ENCODE measurements around the gene ABCG5.
A peak's percentile ranks its signal among the peaks of the same experiment; 100 is the strongest.

The ABCG5 gene

GRCh38 chr2:43774617-43775016 lies 64.0 kb downstream of the ABCG5 start:
- Histone ChIP-seq H3K36me3 (ENCODE audit: insufficient read depth, low read length) (no peaks in the 10 kb centered on the region), H3K79me2 (ENCODE audit: insufficient read depth, low read length) (no peaks in the 10 kb centered on the region), H3F3A (ENCODE audit: insufficient read depth, low read length) (no peaks in the 10 kb centered on the region), H3K9me3 (ENCODE audit: low read length) (no peaks in the 10 kb centered on the region), H3K9me2 (ENCODE audit: low read depth, low read length) (no peaks in the 10 kb centered on the region), H3K4me1 (ENCODE audit: insufficient read depth, low read length, severe bottlenecking) (peaks cover 7% of the 10 kb centered on the region), H3K27me3 (ENCODE audit: insufficient read depth, low read length) (no peaks in the 10 kb centered on the region), H3K4me2 (ENCODE audit: low read length) (peak overlapping the region; percentile 89), H3K4me3 (ENCODE audit: low read depth, low read length, poor library complexity, severe bottlenecking) (peak overlapping the region; percentile 96), H4K20me1 (ENCODE audit: insufficient read depth, low read length) (no peaks in the 10 kb centered on the region), H3K9ac (ENCODE audit: low read length) (peak overlapping the region; percentile 68), H2AFZ (ENCODE audit: low read length) (peak overlapping the region; percentile 90), H3K27ac (ENCODE audit: low read depth, low read length, poor library complexity, severe bottlenecking) (no peak overlapping the region)
- TF ChIP-seq CTCF (IDR thresholded peaks at IDR 0.05; ENCODE audit: low read length) (no peak), EZH2 (IDR thresholded peaks at IDR 0.05; ENCODE audit: borderline replicate concordance, low read length) (no peak)

GRCh38 chr2:43773876-43774613 lies 64.6 kb downstream of the ABCG5 start, which contains the start of gene DYNC2LI1:
TSS of gene DYNC2LI1 (plus strand) at chr2:43774039. CDS start at chr2:43774139, 100 bp downstream.
- Histone ChIP-seq H3K27ac (ENCODE audit: low read depth, low read length, poor library complexity, severe bottlenecking) (no peak within 1 kb of the TSS), H3K9me3 (ENCODE audit: low read length) (no peaks in the 10 kb centered on the region), H3K4me1 (ENCODE audit: insufficient read depth, low read length, severe bottlenecking) (peaks cover 7% of the 10 kb centered on the region), H3F3A (ENCODE audit: insufficient read depth, low read length) (no peaks in the 10 kb centered on the region), H3K4me2 (ENCODE audit: low read length) (peak within 1 kb of the TSS; percentile 89), H3K27me3 (ENCODE audit: insufficient read depth, low read length) (no peaks in the 10 kb centered on the region), H3K9ac (ENCODE audit: low read length) (peak within 1 kb of the TSS; percentile 68), H3K36me3 (ENCODE audit: insufficient read depth, low read length) (no peaks in the 10 kb centered on the region), H3K4me3 (ENCODE audit: low read depth, low read length, poor library complexity, severe bottlenecking) (peak within 1 kb of the TSS; percentile 96), H3K9me2 (ENCODE audit: low read depth, low read length) (no peaks in the 10 kb centered on the region), H4K20me1 (ENCODE audit: insufficient read depth, low read length) (no peaks in the 10 kb centered on the region), H3K79me2 (ENCODE audit: insufficient read depth, low read length) (no peaks in the 10 kb centered on the region), H2AFZ (ENCODE audit: low read length) (peak within 1 kb of the TSS; percentile 90)
- no peak for TF ChIP-seq CTCF (IDR thresholded peaks at IDR 0.05; ENCODE audit: low read length)
- TF ChIP-seq EZH2 (IDR thresholded peaks at IDR 0.05; ENCODE audit: borderline replicate concordance, low read length) = no peak

GRCh38 chr2:43766006-43766405 lies 72.6 kb downstream of the ABCG5 start:
- Histone ChIP-seq H2AFZ (ENCODE audit: low read length) (no peak overlapping the region), H3F3A (ENCODE audit: insufficient read depth, low read length) (no peaks in the 10 kb centered on the region), H3K36me3 (ENCODE audit: insufficient read depth, low read length) (no peaks in the 10 kb centered on the region), H3K4me3 (ENCODE audit: low read depth, low read length, poor library complexity, severe bottlenecking) (no peak overlapping the region), H3K27me3 (ENCODE audit: insufficient read depth, low read length) (no peaks in the 10 kb centered on the region), H4K20me1 (ENCODE audit: insufficient read depth, low read length) (no peaks in the 10 kb centered on the region), H3K27ac (ENCODE audit: low read depth, low read length, poor library complexity, severe bottlenecking) (no peak overlapping the region), H3K4me2 (ENCODE audit: low read length) (no peak overlapping the region), H3K9ac (ENCODE audit: low read length) (no peak overlapping the region), H3K9me3 (ENCODE audit: low read length) (no peaks in the 10 kb centered on the region), H3K79me2 (ENCODE audit: insufficient read depth, low read length) (no peaks in the 10 kb centered on the region), H3K9me2 (ENCODE audit: low read depth, low read length) (no peaks in the 10 kb centered on the region), H3K4me1 (ENCODE audit: insufficient read depth, low read length, severe bottlenecking) (no peaks in the 10 kb centered on the region)
- TF ChIP-seq CTCF (IDR thresholded peaks at IDR 0.05; ENCODE audit: low read length) (no peak), EZH2 (IDR thresholded peaks at IDR 0.05; ENCODE audit: borderline replicate concordance, low read length) (no peak)
